Stomach (tissue), 4 donors: ENCODE measurements around the gene SELL.

Source experiments
- POLR2A ChIP-seq, 4 donors: fragments of 450-650 bp; IDR thresholded peaks; one replicate each; pipeline ENCODE4 v1.6.1; 2016; ENCODE audit warnings: antibody characterized with exemption in 4 of 4, control low read depth in 2 of 4, mild to moderate bottlenecking in 1 of 4, moderate library complexity in 1 of 4
- POLR2AphosphoS5 ChIP-seq, 3 donors: sonication (generic); formaldehyde crosslinking; IDR thresholded peaks; one replicate each; pipeline ENCODE4 v1.6.1; 2016; ENCODE audit warnings: antibody characterized with exemption in 3 of 3
- TF ChIP-seq, protein P1 (sequence below), 7 experiments: fragments of 450-650 bp in 4 of 7; fragments of 200-600 bp in 3 of 7; sonication (generic) in 3 of 7; IDR thresholded peaks; one replicate each; pipeline ENCODE4 v1.5.1; 2016 to 2019; ENCODE audit warnings: antibody characterized with exemption in 7 of 7, control low read depth in 2 of 7, mild to moderate bottlenecking in 1 of 7

DNA sequence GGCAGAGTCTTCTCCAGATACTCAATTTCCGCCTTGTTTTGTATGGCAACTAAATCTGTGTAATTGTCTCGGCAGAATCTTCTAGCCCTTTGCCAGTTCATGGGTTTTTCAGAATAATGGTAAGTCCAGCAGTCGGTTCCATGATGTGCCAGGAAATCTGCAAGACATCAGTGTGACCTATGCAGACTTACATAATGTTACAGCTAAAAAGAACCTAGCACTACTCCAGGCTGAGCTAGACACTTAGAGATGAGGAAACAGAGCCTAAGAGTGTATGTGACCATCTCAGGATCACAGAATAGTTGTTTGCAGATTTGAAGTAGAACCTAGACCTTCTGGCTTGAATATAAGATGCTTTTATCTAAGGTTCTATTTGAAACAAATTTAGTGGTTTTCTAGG, 2.8 kb downstream of the SELL start:
- TF ChIP-seq, protein P1, sequence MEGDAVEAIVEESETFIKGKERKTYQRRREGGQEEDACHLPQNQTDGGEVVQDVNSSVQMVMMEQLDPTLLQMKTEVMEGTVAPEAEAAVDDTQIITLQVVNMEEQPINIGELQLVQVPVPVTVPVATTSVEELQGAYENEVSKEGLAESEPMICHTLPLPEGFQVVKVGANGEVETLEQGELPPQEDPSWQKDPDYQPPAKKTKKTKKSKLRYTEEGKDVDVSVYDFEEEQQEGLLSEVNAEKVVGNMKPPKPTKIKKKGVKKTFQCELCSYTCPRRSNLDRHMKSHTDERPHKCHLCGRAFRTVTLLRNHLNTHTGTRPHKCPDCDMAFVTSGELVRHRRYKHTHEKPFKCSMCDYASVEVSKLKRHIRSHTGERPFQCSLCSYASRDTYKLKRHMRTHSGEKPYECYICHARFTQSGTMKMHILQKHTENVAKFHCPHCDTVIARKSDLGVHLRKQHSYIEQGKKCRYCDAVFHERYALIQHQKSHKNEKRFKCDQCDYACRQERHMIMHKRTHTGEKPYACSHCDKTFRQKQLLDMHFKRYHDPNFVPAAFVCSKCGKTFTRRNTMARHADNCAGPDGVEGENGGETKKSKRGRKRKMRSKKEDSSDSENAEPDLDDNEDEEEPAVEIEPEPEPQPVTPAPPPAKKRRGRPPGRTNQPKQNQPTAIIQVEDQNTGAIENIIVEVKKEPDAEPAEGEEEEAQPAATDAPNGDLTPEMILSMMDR (IDR thresholded peaks at IDR 0.05), result no peak
- no peak for TF ChIP-seq POLR2AphosphoS5 (IDR thresholded peaks at IDR 0.05)
- no peak for TF ChIP-seq POLR2A (IDR thresholded peaks at IDR 0.05)
